ENCODE measurements around the gene BSND.

The BSND gene

GRCh38 chr1:55049914-55050278 lies 51.2 kb downstream of the BSND start:
- no peak for DNase-seq

DNA sequence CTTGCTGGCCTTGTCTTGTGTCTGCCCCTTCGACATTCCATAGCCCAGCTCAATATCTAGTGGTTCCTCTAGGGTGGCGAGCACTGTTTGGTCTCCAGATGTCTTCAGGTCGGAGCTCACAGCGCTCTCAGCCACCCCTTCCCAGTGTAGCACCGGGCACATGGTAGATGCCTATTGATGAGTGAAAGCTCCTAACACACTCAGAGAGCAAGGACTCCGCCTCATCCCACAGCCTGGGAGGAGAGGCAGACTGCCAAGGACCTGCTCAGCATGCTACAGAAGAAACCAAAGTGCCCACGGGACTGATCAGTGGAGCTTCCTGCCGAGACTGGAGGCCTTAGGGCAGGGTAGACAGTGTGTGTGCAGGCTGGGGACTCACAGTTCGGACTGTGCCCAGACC lies 51.5 kb downstream of the BSND start:
- DNase-seq = no peak

DNA sequence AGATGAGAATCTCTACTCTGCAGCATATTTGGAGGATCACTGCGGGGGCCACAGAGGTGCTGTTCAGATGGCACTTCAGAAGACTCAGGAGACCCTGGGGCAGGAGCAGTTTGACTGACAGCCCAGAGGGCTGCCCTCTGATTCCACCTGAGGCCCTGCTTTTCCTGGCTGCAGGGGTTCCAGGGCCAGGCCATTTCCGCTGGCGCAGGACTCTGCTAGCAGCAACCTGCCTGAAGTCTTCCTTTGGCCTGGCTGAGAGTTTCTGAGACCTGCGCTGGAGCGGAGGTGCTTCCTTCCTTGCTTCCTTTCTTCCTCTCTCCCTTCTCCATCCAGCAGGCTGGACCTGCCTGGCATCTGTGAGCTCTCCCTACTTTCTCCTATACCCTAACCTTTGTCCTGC lies 52.4 kb downstream of the BSND start:
- no peak for DNase-seq

- DNase-seq = no peak
Observed at GRCh38 chr1:55051621-55052020, 52.9 kb downstream of the BSND start.

- DNase-seq = no peak
Observed at GRCh38 chr1:55052221-55053142, 53.7 kb downstream of the BSND start.

DNA sequence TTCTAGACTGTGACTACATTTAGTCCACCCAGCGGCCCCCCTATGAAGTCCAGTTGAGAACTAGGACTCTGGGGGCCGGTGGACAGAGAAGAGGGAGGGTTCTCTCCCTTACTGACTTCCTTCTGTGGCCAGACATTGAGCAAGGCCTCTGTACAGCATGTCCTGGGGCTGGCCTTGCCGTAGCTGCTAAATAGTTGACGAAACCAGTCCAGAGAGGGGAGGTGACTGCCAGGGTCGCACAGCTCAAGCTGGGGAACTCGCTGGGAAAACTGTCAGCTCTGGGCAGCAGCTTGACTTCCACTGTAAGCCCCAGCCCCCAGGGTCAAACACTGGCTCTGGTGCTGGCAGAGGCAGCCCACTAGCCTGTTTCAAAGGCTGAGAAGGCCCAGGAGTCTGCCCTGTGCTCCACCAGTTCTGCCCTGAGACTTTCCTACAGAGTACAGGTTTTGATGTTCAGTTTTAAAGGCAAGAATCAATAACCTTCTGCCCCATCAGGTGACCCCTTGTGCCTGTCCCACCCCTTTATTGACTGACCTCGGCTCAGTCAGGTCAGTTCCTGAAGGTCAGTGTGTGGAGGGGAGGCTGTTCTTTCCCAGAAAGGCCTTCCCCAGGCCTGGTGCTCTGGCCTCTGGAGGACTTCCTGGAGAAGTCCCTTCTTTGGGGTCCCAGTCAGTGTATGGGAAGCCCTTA lies 54.7 kb downstream of the BSND start:
- DNase-seq = no peak

DNA sequence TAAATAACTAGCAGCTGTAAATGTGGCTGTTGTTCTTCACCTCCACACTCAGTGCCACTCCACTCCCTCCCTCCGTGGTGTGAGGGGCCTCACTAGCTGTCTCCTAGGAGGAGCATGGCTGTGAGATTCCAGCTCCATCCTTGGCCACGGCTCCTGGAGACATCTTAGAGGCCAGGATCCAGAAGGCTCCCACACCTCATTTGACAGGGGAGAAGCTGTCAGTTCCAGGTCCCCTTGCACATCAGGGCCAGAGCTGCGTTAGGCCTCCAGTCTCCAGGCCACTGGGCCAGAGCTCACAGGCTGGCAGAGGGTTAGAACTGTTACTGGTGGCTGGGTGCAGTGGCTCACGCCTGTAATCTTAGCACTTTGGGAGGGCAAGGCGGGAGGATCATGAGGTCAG lies 55.7 kb downstream of the BSND start:
- DNase-seq = no peak

- no peak for DNase-seq
Observed at GRCh38 chr1:55055084-55055882, 56.5 kb downstream of the BSND start.

GRCh38 chr1:55055951-55056631 lies 57.4 kb downstream of the BSND start:
- no peak for DNase-seq

DNA sequence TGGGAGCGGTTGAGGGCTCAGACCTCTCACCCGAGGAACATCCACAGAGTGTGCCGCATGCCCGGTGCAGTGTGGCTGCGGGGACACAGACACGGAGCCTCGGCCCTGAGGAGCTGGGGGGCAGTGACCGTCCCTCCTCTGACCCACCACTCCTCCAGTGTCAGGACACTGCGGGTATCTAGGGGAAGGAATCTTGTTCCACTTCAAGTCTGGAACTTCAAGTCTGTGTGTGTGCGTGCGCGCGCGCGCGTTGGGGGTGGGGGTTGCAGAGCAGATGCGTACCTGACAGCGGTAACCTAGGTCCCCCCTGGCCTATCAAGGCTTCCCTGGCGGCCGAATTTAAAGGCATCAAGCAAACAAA lies 57.9 kb downstream of the BSND start:
- DNase-seq = no peak

DNA sequence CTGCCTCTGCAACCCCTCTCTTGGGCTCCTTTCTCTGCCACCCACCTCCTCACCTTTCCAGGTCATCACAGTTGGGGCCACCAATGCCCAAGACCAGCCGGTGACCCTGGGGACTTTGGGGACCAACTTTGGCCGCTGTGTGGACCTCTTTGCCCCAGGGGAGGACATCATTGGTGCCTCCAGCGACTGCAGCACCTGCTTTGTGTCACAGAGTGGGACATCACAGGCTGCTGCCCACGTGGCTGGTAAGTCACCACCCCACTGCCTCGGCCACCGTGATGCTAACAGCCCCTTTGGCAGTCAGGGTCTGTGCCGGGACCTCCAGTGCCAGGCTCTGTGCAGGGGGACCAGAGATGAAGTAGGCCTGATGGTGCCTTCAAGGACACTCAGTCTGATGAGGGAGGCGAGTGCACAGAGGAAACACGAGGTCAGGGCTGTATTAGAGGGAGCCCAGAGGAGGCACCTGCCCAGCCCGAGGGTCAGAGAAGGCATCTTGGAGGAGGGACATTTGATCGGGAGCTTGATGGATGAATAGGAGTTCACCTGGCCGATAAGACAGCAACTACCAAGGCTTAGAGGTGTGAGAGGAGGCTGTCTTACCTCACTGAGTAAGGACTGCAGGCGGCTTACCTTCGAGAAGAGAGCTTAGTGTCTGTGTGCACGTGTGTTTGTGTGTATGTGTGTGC lies 58.7 kb downstream of the BSND start:
- no peak for DNase-seq

DNA sequence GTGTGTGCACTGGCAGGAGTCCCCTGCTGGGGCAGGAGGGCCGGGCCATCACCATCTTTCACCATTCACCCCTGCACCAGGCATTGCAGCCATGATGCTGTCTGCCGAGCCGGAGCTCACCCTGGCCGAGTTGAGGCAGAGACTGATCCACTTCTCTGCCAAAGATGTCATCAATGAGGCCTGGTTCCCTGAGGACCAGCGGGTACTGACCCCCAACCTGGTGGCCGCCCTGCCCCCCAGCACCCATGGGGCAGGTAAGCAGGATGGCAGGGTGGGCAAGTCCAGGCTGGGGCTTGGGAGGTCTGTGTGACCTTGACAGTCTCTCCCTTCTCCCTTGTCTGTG lies 59.2 kb downstream of the BSND start:
- no peak for DNase-seq

- no peak for DNase-seq
Observed at GRCh38 chr1:55059302-55060132, 60.8 kb downstream of the BSND start.

DNA sequence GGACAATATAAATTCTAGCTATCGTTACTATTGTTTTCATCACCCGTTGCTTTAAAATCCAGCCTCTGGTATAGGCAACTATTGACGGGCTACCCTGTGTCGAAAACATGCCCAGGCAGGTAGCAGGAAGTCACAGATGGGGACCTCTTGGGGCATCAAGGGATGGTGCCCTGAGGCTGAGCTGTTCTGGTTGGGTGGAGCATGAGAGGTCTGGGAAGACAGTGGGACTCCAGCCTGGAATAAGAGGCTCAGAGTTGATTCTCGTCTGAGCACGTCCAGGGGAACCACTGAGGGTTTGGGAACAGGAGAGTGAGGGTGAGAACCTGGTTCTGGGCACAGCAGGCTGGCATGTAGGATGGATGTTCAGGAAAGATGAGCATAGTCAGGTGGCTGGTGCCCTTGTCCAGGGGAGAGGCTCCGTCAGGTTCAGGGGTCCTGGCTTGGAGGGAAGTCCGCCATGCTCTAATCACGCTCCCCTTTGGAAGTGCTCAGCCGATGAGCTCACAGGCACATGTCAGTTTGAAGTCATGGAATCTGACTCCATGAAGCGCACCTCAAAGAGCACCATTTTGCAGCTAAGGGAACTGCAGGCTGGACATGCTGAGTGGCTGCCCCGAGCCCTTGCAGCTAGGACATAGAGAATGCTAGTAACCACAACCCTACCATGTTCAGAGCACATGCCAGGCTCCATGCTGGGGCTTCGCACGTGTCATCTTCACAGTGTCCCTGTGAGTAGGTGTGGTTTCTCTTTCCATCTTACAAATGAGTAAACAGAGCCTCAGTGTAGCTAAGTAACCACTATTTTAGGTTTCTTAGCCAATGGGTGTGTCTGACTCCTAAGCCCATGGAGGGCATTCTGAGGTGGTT lies 61.6 kb downstream of the BSND start:
- no peak for DNase-seq

DNA sequence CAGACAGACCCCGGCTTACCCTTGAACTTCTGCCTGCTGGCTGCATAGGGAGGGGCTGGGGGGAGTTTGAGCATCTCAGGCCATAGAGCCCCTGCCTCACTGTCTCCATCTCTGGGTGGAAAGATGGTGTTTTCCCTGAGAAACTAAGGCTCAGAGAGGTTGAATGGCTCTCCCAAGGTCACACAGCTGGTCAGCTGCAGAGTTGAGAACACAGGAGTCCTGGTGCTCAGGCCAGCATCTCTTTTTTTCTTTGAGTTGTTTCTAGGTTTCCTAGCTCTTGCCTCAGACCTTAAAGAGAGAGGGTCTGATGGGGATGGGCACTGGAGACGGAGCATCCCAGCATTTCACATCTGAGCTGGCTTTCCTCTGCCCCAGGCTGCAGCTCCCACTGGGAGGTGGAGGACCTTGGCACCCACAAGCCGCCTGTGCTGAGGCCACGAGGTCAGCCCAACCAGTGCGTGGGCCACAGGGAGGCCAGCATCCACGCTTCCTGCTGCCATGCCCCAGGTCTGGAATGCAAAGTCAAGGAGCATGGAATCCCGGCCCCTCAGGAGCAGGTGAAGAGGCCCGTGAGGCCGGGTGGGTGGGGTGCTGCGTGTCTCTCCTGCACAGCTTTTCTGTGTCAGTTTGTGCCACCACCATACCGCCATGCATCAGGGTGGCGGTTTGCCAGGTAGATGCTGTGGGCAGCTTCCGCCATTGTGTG lies 62.4 kb downstream of the BSND start:
- no peak for DNase-seq

Measured in SIG-M5 (cell line).